Measurements from ENCODE around the gene HNMT.

Gene HNMT

GRCh38 chr2:138061961-138062360 lies 97.7 kb downstream of the HNMT start:
- in situ Hi-C loops (cut with HindIII; ENCODE audit: low pct_unique_long_range_greater_than_20kb, low sequenced_read_pairs): no loop called here
- TF ChIP-seq JUND (IDR thresholded peaks at IDR 0.05; ENCODE audit: low read depth): no peak
- DNase-seq (ENCODE audit: low read depth in 1 of 2, low spot score in 1 of 2): no peak

- in situ Hi-C loops (cut with HindIII; ENCODE audit: low pct_unique_long_range_greater_than_20kb, low sequenced_read_pairs): no loop called here
- no peak for TF ChIP-seq JUND (IDR thresholded peaks at IDR 0.05; ENCODE audit: low read depth)
Observed at GRCh38 chr2:138063181-138063580, 98.9 kb downstream of the HNMT start.

More at GRCh38 chr2:138063181-138063580, 98.9 kb downstream of the HNMT start:
- DNase-seq (ENCODE audit: low read depth in 1 of 2, low spot score in 1 of 2): no peak
